Adipose tissue (tissue), 3 donors: ENCODE results near the gene NR1D1. TPM values are rescaled to one million over a fixed set of nuclear protein-coding genes. Genes with fewer than 3 reads are reported as not detected.
A peak's percentile ranks its signal among the peaks of the same experiment; 100 is the strongest.

Experiments
- H3K27ac ChIP-seq: one replicate; pipeline ENCODE4 v1.5.1; 2013; ENCODE audit warnings: low read depth, low read length
- WGBS, 3 donors: extraction: QIAGEN DNeasy Blood & Tissue Kit; methylation state at CpG; one replicate each; pipeline ENCODE4 v1.1.7; 2013; 5-methylcytosine and 5-hydroxymethylcytosine counted together
- polyA plus RNA-seq, 3 donors: library from polyadenylated mRNA; stranded (reverse); fragments of 200-250 nt; gene quantifications; one replicate each; pipeline ENCODE4 v1.2.3, GENCODE V29; 2013
- donor health status: healthy with polysubstance abuse.
- donor health status: Bipolar disorder and iron deficiency.
- donor health status: healthy.

NR1D1 gene
- polyA plus RNA-seq, 3 donors, result 7.3 to 20.7 (median 15.0) TPM

GRCh38 chr17:40100669-40101366, 429 bp upstream of the NR1D1 start:
- 0 to 1% (median 1%) methylated on average over 25 of the region's 25 CpGs for WGBS, 3 donors
- H3K27ac ChIP-seq, result peak overlapping the region; percentile 81

- peak overlapping the region; percentile 83 for H3K27ac ChIP-seq
- WGBS, 3 donors, result 1 to 2% (median 1%) methylated on average over 29 to 31 of the region's 31 CpGs
These were observed 570 bp downstream of the NR1D1 start for GRCh38 chr17:40099619-40100418.

- 0 to 2% (median 1%) methylated on average over 35 to 52 of the region's 52 CpGs for WGBS, 3 donors
- peak overlapping the region; percentile 83 for H3K27ac ChIP-seq
These were observed 1.4 kb downstream of the NR1D1 start for GRCh38 chr17:40098846-40099618.

DNA sequence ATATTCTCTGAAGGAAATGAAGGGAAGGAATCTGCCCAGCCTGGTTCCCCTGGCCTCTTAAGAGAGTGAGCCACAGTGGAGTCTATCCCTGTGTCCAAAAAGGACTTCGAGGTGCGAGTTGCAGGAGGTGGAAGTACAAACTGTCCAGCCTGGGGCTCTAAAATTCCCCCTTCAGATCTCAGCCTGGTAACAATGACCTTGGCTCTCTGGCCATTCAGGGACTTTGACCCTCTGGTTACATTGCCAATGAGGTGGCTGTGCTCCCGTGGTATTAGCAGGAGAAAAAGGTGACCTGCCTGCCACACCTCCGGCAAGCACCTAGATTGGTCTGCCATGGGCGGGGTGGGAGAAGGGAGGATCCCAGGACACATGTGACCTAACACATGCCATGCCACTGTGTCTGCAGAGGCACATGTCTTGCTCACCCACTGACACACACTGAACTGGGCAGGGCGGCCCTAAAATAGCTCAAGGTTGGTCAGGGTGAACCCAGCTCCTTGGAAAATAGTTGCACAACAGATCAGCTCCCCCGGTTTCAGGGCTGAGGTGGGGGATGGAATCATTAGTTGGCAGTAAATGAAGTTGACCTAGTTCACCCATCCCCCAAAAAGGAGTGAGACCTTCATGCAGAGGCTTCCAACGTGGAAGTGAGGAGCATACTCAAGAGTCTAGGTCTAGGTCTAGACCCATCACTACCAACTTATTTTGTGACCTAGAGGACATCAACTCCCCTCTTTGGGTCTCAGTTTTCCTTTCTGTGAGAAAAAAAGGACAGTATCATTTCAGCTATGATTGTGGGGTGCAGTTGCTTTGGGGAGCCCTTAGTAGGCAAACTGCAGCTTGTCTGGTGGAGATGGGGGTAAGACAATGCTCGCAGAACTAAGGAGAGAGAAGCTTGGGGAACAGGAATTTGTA, 2.2 kb downstream of the NR1D1 start:
- WGBS, 3 donors, result 25 to 39% (median 35%) methylated on average over 9 of the region's 9 CpGs
- H3K27ac ChIP-seq, result peak overlapping the region; percentile 83

- H3K27ac ChIP-seq, result no peak overlapping the region
- WGBS, 3 donors, result 60 to 81% (median 68%) methylated on average over 10 of the region's 10 CpGs
These were observed 3.3 kb downstream of the NR1D1 start for GRCh38 chr17:40097087-40097486.

DNA sequence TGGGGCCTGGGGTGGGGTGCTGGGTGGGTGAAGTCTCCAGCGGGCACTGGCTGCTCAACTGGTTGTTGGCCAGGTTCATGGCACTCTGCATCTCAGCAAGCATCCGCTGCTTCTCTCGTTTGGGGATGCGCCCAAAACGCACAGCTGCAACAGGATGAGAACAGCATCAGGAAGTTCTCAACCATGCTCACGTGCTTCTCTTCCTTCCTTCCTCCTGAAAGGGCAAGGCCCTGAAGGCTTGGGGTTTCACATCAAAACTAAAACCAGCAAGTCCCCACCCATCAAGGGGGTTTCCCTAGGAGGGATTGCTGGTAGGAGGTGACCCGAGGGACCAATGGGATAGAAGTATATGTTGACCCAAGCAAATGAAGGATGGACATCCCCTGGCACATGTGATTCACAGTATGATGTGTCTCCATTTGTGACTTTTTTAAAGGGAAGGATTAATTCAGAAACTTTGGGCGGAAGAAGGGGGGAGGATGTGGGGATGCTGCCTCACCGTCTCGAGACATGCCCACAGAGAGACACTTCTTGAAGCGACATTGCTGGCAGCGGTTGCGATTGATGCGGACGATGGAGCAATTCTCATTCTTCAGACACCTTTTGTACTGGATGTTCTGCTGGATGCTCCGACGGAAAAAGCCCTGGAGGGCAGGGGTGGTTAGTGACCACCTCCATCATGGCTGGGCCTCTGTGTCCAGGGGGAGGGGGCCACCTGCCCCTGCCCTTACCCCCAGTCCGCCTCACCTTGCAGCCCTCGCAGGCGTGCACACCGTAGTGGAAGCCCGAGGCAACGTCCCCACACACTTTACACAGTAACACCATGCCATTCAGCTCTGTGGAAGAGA, 4.2 kb downstream of the NR1D1 start:
- no peak overlapping the region for H3K27ac ChIP-seq
- whole genome bisulfite sequencing, 3 donors, result 44 to 73% (median 49%) methylated on average over 23 of the region's 23 CpGs

GRCh38 chr17:40095351-40095943, 4.9 kb downstream of the NR1D1 start:
- 59 to 70% (median 69%) methylated on average over 17 of the region's 17 CpGs for WGBS, 3 donors
- H3K27ac ChIP-seq, result no peak overlapping the region

- WGBS, 3 donors, result 78 to 84% (median 82%) methylated on average over 14 of the region's 14 CpGs
- H3K27ac ChIP-seq, result no peak overlapping the region
These were observed 5.5 kb downstream of the NR1D1 start for GRCh38 chr17:40094874-40095273.

DNA sequence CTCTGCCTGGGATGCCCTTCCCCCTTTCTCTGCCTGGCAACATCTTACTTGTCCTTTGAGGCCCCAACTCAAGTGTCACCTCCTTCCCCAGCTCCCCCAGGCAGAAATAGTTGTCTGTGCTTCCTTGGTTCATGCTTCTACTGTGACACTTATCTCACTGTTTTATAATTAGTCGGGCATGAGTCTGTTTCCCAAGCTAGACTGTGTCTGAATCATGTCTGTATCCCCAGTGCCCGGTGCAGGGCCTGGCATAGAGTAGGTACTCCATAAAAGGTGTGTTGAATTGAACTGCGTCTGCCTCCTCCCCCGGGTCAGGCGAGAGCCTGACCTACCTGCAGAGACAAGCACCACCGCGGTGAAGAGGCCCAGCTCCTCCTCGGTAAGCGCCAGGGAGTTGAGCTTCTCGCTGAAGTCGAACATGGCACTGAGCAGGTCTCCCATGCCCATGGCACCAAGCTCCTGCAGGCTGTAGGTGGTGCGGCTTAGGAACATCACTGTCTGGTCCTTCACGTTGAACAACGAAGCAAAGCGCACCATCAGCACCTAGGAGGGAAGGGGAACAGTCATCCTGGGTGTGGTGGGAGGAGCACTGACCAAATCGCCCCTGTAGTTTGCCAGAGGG, 6.7 kb downstream of the NR1D1 start:
- WGBS, 3 donors, result 74 to 79% (median 77%) methylated on average over 16 of the region's 16 CpGs
- H3K27ac ChIP-seq, result no peak overlapping the region

DNA sequence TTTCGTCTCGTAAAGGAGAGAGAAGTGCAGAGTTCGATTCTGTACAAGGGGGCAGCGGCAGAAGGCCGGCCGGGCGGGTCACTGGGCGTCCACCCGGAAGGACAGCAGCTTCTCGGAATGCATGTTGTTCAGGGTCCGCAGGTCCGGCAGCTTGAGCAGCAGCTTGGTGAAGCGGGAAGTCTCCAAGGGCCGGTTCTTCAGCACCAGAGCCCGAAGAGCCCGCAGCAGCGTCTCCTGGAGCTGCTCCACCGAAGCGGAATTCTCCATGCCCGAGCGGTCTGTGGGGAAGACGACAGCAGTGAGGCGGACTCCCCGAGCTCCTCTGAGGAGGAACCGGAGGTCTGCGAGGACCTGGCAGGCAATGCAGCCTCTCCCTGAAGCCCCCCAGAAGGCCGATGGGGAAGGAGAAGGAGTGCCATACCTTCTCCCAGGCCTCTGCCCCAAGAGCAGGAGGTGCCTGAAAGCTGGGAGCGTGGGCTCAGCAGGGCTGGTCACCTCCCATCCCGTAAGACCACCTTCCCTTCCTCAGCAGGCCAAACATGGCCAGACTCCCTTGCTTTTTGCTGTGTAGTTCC, 7.3 kb downstream of the NR1D1 start:
- WGBS, 3 donors, result 73 to 84% (median 77%) methylated on average over 28 to 29 of the region's 29 CpGs
- no peak overlapping the region for H3K27ac ChIP-seq

DNA sequence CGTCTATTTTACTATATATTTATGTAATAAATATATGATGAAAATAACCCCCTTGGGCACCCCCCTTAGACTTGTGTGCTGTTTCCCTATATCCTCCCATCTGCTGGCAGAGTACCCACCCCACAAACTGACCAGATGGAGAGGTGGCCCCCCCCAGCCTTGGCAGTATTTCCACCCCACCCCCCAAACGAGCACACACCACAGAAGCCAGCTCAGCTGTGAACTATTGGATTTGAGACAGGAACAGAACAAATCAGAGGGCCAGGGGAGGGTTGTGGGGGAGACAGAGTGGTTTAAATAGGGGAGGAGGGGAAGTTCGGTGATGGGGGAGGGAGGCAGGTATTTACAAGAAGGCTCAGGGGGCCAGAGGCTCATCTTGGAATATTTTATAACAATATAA, 7.8 kb downstream of the NR1D1 start:
- H3K27ac ChIP-seq, result no peak overlapping the region
- 35 to 48% (median 43%) methylated on average over 3 of the region's 3 CpGs for whole genome bisulfite sequencing, 3 donors

DNA sequence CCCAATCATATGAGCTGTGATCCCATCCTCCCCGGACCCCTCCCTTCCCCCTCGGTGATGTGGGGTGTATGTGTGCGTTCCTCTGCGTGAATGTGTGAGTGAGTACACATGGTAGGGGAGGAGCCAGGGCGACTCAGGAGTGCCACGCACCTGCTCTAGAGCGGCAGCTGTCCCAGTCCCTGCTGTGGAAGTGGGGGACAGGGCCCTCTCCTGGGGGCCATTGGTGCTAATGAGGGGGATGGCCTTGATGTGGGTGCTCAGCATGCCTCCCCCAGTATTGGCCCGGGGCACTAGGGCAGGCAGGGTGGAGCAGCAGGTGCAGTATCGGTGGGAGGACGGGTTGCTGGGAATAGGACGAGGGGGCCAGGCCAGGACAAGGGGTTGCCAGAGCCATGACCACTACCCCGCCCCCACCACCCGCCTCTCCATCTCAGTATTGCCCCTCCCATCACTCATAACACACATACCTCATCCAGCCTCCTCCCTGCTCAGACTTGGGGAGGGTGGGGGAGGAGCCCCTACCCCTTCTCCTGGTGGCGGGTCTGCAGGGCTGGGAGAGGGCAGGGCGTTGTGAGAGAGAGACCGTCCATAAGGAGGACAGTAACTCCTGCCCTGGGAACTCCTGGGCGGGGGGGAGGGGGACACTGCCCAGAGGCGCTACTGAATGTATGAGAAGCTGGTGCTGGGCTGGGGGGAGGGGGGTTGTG, 8.5 kb downstream of the NR1D1 start:
- WGBS, 3 donors, result 29 to 61% (median 59%) methylated on average over 16 to 18 of the region's 18 CpGs
- no peak overlapping the region for H3K27ac ChIP-seq

DNA sequence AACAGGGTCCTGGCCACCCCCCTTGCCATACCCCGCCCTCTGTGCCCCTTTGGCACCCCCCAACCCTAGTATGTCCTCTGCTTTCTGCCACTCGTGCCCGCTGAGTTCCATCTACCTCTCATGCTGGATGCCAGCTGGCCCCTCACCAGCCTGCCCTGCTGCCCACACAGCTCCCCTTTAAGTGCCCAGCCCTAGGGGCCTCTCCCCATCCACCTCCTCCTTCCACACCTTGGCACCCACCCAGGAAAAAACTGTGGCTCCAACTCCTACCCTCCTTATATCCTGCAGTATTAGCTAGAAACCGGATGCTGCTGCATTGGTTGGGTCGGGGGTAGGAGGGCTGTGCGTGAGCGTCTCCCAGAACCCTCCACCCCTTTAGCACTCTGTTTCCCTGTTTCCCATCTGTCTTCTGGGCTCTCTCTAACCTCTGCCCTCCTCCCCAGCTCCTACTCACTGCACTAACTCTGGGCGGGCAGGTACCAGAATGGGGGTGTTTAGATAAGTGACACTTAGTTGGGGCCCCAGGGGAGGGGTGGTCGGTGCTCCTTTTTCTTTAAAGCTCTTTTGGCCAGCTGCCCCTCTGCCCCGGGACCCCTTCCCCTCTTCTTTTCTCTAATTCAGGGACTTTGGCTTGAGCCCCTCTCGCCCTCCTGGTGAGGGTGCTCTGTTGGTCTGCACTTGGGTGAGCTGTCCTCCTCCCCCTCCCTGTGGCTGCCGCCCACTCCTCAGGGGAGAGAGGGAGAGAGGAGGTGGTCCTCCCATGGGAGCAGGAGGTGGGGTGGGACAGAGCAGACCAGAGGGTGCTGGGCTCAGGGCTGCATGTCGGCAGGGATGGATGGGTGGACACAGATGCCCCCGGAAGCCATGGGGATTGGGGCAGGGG, 9.9 kb downstream of the NR1D1 start:
- WGBS, 3 donors, result 65 to 71% (median 65%) methylated on average over 13 of the region's 14 CpGs
- no peak overlapping the region for H3K27ac ChIP-seq

- WGBS, 3 donors, result 81 to 83% (median 83%) methylated on average over 26 of the region's 26 CpGs
- no peak overlapping the region for H3K27ac ChIP-seq
These were observed 11.1 kb downstream of the NR1D1 start for GRCh38 chr17:40089077-40089895.
